ENCODE measurements around the gene MCTP1.

DNA sequence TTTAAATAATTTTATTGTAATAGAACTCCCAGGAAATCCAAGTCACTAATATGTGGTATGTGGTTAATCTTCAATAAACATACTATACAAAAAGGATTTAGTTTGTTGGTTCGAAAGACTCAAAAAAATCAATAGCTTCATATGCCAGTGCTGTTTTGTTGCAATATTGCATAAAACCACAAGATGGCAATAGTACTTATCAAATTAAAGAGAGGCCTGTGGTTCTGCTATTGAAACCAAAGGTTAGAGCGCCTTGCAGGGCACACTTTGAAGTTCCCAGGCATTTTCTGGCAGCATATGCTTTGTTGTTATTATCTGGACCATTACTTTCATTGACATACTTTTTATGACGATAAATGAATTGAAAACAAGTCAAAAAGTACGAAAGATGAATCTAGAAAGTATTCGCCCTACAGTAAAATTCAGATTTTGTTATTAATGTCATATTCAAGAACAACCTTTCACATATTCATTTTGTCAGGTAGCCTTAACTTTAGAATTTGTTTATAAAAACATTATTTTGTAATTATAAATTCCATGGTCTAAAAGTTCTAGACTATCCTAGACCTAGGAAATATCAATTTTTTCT lies 316.3 kb downstream of the MCTP1 start:
- TF ChIP-seq POLR2AphosphoS5 (IDR thresholded peaks at IDR 0.05; ENCODE audit: low read depth): no peak
- TF ChIP-seq, protein P1, sequence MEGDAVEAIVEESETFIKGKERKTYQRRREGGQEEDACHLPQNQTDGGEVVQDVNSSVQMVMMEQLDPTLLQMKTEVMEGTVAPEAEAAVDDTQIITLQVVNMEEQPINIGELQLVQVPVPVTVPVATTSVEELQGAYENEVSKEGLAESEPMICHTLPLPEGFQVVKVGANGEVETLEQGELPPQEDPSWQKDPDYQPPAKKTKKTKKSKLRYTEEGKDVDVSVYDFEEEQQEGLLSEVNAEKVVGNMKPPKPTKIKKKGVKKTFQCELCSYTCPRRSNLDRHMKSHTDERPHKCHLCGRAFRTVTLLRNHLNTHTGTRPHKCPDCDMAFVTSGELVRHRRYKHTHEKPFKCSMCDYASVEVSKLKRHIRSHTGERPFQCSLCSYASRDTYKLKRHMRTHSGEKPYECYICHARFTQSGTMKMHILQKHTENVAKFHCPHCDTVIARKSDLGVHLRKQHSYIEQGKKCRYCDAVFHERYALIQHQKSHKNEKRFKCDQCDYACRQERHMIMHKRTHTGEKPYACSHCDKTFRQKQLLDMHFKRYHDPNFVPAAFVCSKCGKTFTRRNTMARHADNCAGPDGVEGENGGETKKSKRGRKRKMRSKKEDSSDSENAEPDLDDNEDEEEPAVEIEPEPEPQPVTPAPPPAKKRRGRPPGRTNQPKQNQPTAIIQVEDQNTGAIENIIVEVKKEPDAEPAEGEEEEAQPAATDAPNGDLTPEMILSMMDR (IDR thresholded peaks at IDR 0.05; ENCODE audit: insufficient read depth, low read length): peak; percentile 23
